Mesenchymal stem cell (in vitro differentiated cells and primary cell): ENCODE measurements around the gene OSBPL2.
A peak's percentile ranks its signal among the peaks of the same experiment; 100 is the strongest.

Experiments
- DNase-seq: peaks from one replicate; pipeline ENCODE4 v3.0.0-alpha.2; 2013
- H2AFZ ChIP-seq: one replicate; pipeline ENCODE4 v1.6.1; 2013; ENCODE audit warnings: low read depth, mild to moderate bottlenecking, control low read depth, inconsistent platforms, low read length, moderate library complexity
- H2AK5ac ChIP-seq: 2 replicates; pipeline ENCODE4 v1.6.1; 2013; ENCODE audit warnings: low read length, moderate library complexity, mild to moderate bottlenecking, inconsistent platforms; ENCODE audit not compliant: severe bottlenecking
- H2BK120ac ChIP-seq: one replicate; pipeline ENCODE4 v1.6.1; 2013; ENCODE audit warnings: low read depth, mild to moderate bottlenecking, inconsistent platforms, low read length, moderate library complexity
- H2BK12ac ChIP-seq, 2 experiments: one replicate each; pipeline ENCODE4 v1.6.1; 2013; ENCODE audit warnings: inconsistent platforms in 2 of 2, low read length in 2 of 2, mild to moderate bottlenecking in 2 of 2, moderate library complexity in 2 of 2, control low read depth in 1 of 2
- H2BK15ac ChIP-seq: one replicate; pipeline ENCODE4 v1.6.1; 2013; ENCODE audit warnings: mild to moderate bottlenecking, low read depth, inconsistent platforms; ENCODE audit not compliant: poor library complexity, severe bottlenecking
- H2BK5ac ChIP-seq: 2 replicates; pipeline ENCODE4 v1.6.1; 2013; ENCODE audit warnings: low read depth, mild to moderate bottlenecking, low read length, control low read depth, inconsistent platforms; ENCODE audit not compliant: poor library complexity, severe bottlenecking
- H3K14ac ChIP-seq, 2 experiments: one replicate each; pipeline ENCODE4 v1.6.1; 2013; ENCODE audit warnings: inconsistent platforms in 2 of 2, low read length in 2 of 2, control low read depth in 1 of 2, mild to moderate bottlenecking in 1 of 2, moderate library complexity in 1 of 2
- H3K18ac ChIP-seq, 2 experiments: one replicate each; pipeline ENCODE4 v1.6.1; 2013; ENCODE audit warnings: inconsistent platforms in 2 of 2, low read length in 2 of 2, control low read depth in 1 of 2, low read depth in 1 of 2, mild to moderate bottlenecking in 1 of 2
- H3K23ac ChIP-seq, 2 experiments: one replicate each; pipeline ENCODE4 v1.6.1; 2013; ENCODE audit warnings: inconsistent platforms in 2 of 2, low read length in 2 of 2, mild to moderate bottlenecking in 2 of 2, moderate library complexity in 2 of 2, control low read depth in 1 of 2
- H3K27ac ChIP-seq: 2 replicates; pipeline ENCODE4 v1.5.1; 2013; ENCODE audit warnings: mild to moderate bottlenecking, moderate library complexity, low read length, control low read depth, inconsistent platforms; ENCODE audit not compliant: poor library complexity, severe bottlenecking
- H3K27me3 ChIP-seq, 2 experiments: 2 replicates each; pipeline versions ENCODE4 v1.6.1 to v1.7.0; 2013; ENCODE audit warnings: low read length in 2 of 2, mild to moderate bottlenecking in 2 of 2, moderate library complexity in 2 of 2, control low read depth in 1 of 2, inconsistent platforms in 1 of 2; ENCODE audit not compliant: control insufficient read depth in 1 of 2, insufficient read depth in 1 of 2
- H3K36me3 ChIP-seq, 2 experiments: 2 replicates each; pipeline versions ENCODE4 v1.6.1 to v1.7.0; 2013; ENCODE audit warnings: low read length in 2 of 2, control low read depth in 1 of 2, inconsistent platforms in 1 of 2, low read depth in 1 of 2, mild to moderate bottlenecking in 1 of 2; ENCODE audit not compliant: insufficient read depth in 2 of 2, control insufficient read depth in 1 of 2
- H3K4ac ChIP-seq, 2 experiments: one replicate each; pipeline ENCODE4 v1.6.1; 2013; ENCODE audit warnings: inconsistent platforms in 2 of 2, low read length in 2 of 2, mild to moderate bottlenecking in 2 of 2, moderate library complexity in 2 of 2, control low read depth in 1 of 2, low read depth in 1 of 2
- H3K4me1 ChIP-seq: 2 replicates; pipeline ENCODE4 v1.6.1; 2013; ENCODE audit warnings: low read depth, low read length, control low read depth; ENCODE audit not compliant: control insufficient read depth, insufficient read depth
- H3K4me2 ChIP-seq: 2 replicates; pipeline ENCODE4 v1.6.1; 2013; ENCODE audit warnings: low read length, mild to moderate bottlenecking, inconsistent platforms; ENCODE audit not compliant: poor library complexity, severe bottlenecking
- H3K4me3 ChIP-seq, 2 experiments: 2 replicates each; pipeline versions ENCODE4 v1.5.1 to v1.7.0; 2013; ENCODE audit warnings: low read length in 2 of 2, mild to moderate bottlenecking in 2 of 2, control low read depth in 1 of 2, low read depth in 1 of 2; ENCODE audit not compliant: insufficient read depth in 1 of 2
- H3K79me1 ChIP-seq: replicated peaks from 2 replicates; pipeline ENCODE4 v1.6.1; 2013; ENCODE audit warnings: mild to moderate bottlenecking, control low read depth, low read length, inconsistent platforms; ENCODE audit not compliant: poor library complexity, severe bottlenecking
- H3K9ac ChIP-seq: 2 replicates; pipeline ENCODE4 v1.7.0; 2013; ENCODE audit warnings: mild to moderate bottlenecking, low read length, moderate library complexity
- H3K9me3 ChIP-seq: 2 replicates; pipeline ENCODE4 v1.7.0; 2013; ENCODE audit warnings: mild to moderate bottlenecking, low read length; ENCODE audit not compliant: control insufficient read depth
- H4K8ac ChIP-seq: one replicate; pipeline ENCODE4 v1.6.1; 2013; ENCODE audit warnings: inconsistent platforms, mild to moderate bottlenecking, low read length, moderate library complexity
- H4K91ac ChIP-seq: one replicate; pipeline ENCODE4 v1.6.1; 2013; ENCODE audit warnings: mild to moderate bottlenecking, low read length, inconsistent platforms
- WGBS: methylation state at CpG from one replicate; pipeline ENCODE4 v1.1.7; 2013; ENCODE audit warnings: mixed read lengths; 5-methylcytosine and 5-hydroxymethylcytosine counted together

Gene OSBPL2

GRCh38 chr20:62309198-62309944 is 71.0 kb downstream of the OSBPL2 start:
- Histone ChIP-seq H3K79me1 (peaks cover 19% of the 10 kb centered on the region), H2AFZ (no peak overlapping the region)

GRCh38 chr20:62309947-62310756 is 71.8 kb downstream of the OSBPL2 start:
- Histone ChIP-seq H3K79me1 (peaks cover 21% of the 10 kb centered on the region), H2BK5ac (no peak overlapping the region), H3K14ac (no peak overlapping the region), H3K4me1 (peaks cover 31% of the 10 kb centered on the region), H2AK5ac (no peak overlapping the region), H4K91ac (peak overlapping the region; percentile 7), H3K27ac (no peak overlapping the region), H3K9ac (no peak overlapping the region), H2AFZ (no peak overlapping the region), H3K4me2 (no peak overlapping the region), H4K8ac (peak overlapping the region; percentile 38), H3K4ac (no peak overlapping the region), H3K36me3 (peaks cover 59 to 99% of the 10 kb centered on the region in 2 experiments), H3K27me3 (no peaks in the 10 kb centered on the region), H3K9me3 (no peaks in the 10 kb centered on the region), H2BK120ac (no peak overlapping the region), H2BK15ac (no peak overlapping the region), H3K23ac (no peak overlapping the region), H3K4me3 (no peak overlapping the region), H2BK12ac (no peak overlapping the region), H3K18ac (no peak overlapping the region)
- 88% methylated on average over 29 of the region's 29 CpGs for WGBS
- no peak for DNase-seq

More at GRCh38 chr20:62309198-62309944, 71.0 kb downstream of the OSBPL2 start:
- H3K36me3 ChIP-seq = peaks cover 58 to 99% of the 10 kb centered on the region in 2 experiments
- no peak overlapping the region for H4K91ac ChIP-seq
- DNase-seq = no peak
- no peak overlapping the region for H4K8ac ChIP-seq
- no peak overlapping the region for H3K23ac ChIP-seq
- H2BK15ac ChIP-seq = no peak overlapping the region
- H3K4me3 ChIP-seq = no peak overlapping the region
- no peak overlapping the region for H3K18ac ChIP-seq
- no peak overlapping the region for H2BK120ac ChIP-seq
- no peak overlapping the region for H2BK12ac ChIP-seq
- H3K4ac ChIP-seq = no peak overlapping the region
- H3K4me1 ChIP-seq = peaks cover 38% of the 10 kb centered on the region
- no peak overlapping the region for H2AK5ac ChIP-seq
- no peaks in the 10 kb centered on the region for H3K27me3 ChIP-seq
- no peak overlapping the region for H2BK5ac ChIP-seq
- H3K4me2 ChIP-seq = no peak overlapping the region
- no peaks in the 10 kb centered on the region for H3K9me3 ChIP-seq
- no peak overlapping the region for H3K9ac ChIP-seq
- H3K27ac ChIP-seq = no peak overlapping the region
- H3K14ac ChIP-seq = no peak overlapping the region
- 93% methylated on average over 12 of the region's 26 CpGs for WGBS

GRCh38 chr20:62310757-62311121 is 72.4 kb downstream of the OSBPL2 start:
- no peak overlapping the region for H3K18ac ChIP-seq
- H3K79me1 ChIP-seq = peaks cover 27% of the 10 kb centered on the region
- H4K8ac ChIP-seq = no peak overlapping the region
- H3K27me3 ChIP-seq = no peaks in the 10 kb centered on the region
- WGBS = 90% methylated on average over 25 of the region's 25 CpGs
- no peak overlapping the region for H3K4me2 ChIP-seq
- H3K4me1 ChIP-seq = peaks cover 25% of the 10 kb centered on the region
- no peak overlapping the region for H3K4ac ChIP-seq
- no peak overlapping the region for H2BK12ac ChIP-seq
- H2BK5ac ChIP-seq = no peak overlapping the region
- H2AK5ac ChIP-seq = no peak overlapping the region
- H3K27ac ChIP-seq = no peak overlapping the region
- no peaks in the 10 kb centered on the region for H3K9me3 ChIP-seq
- no peak overlapping the region for H3K9ac ChIP-seq
- no peak overlapping the region for H2BK120ac ChIP-seq
- DNase-seq = no peak
- H2BK15ac ChIP-seq = no peak overlapping the region
- no peak overlapping the region for H3K14ac ChIP-seq
- H3K4me3 ChIP-seq = no peak overlapping the region
- H4K91ac ChIP-seq = no peak overlapping the region
- H2AFZ ChIP-seq = no peak overlapping the region
- H3K36me3 ChIP-seq = peaks cover 57 to 99% of the 10 kb centered on the region in 2 experiments
- H3K23ac ChIP-seq = no peak overlapping the region

GRCh38 chr20:62311150-62311549 is 72.8 kb downstream of the OSBPL2 start:
- Histone ChIP-seq H3K9ac (no peak overlapping the region), H2AFZ (no peak overlapping the region), H3K23ac (no peak overlapping the region), H3K4me1 (peaks cover 21% of the 10 kb centered on the region), H3K4me3 (no peak overlapping the region), H3K4ac (no peak overlapping the region), H3K27me3 (no peaks in the 10 kb centered on the region), H3K79me1 (peaks cover 28% of the 10 kb centered on the region), H3K14ac (no peak overlapping the region), H4K91ac (no peak overlapping the region), H3K9me3 (no peaks in the 10 kb centered on the region), H2AK5ac (no peak overlapping the region), H4K8ac (no peak overlapping the region), H3K4me2 (no peak overlapping the region), H2BK120ac (no peak overlapping the region), H3K27ac (no peak overlapping the region), H2BK15ac (no peak overlapping the region), H3K36me3 (peaks cover 57 to 99% of the 10 kb centered on the region in 2 experiments), H3K18ac (no peak overlapping the region), H2BK5ac (no peak overlapping the region), H2BK12ac (no peak overlapping the region)
- 94% methylated on average over 17 of the region's 18 CpGs for WGBS
- no peak for DNase-seq
